Activated naive CD4-positive, alpha-beta T cell treated with anti-CD3 and anti-CD28 coated beads, Interleukin-2, amount 50 U/mL, for 72 hours (primary cell): Measurements from ENCODE around the gene PSKH1. TPM values are rescaled to one million over a fixed set of nuclear protein-coding genes. Genes with fewer than 3 reads are reported as not detected.

ENCODE experiments used
- ATAC-seq, 2 donors: fragments of 150-1000 bp; cut with Tn5 transposase; 2 replicates each; pipeline ENCODE4 v1.10.0; 2021; ENCODE audit warnings: mild to moderate bottlenecking in 2 of 2, moderate library complexity in 2 of 2
- DNase-seq, 2 donors: peaks; one replicate each; pipeline ENCODE4 v3.0.0; 2021 to 2022; ENCODE audit warnings: low spot score in 2 of 2
- H3K27ac Mint-ChIP-seq, 2 donors: one replicate each; pipeline ENCODE4 v1.8.0; 2022; ENCODE audit warnings: mild to moderate bottlenecking in 2 of 2, mixed read lengths in 2 of 2
- H3K36me3 Mint-ChIP-seq, 2 donors: one replicate each; pipeline ENCODE4 v1.8.0; 2022; ENCODE audit warnings: mixed read lengths in 2 of 2
- H3K9me3 Mint-ChIP-seq, 2 donors: one replicate each; pipeline ENCODE4 v1.8.0; 2022; ENCODE audit warnings: mixed read lengths in 2 of 2
- total RNA-seq, 2 donors: library from RNA; stranded (reverse); gene quantifications; one replicate each; pipeline ENCODE4 v1.2.3, GENCODE V29; 2022

Gene PSKH1
- total RNA-seq, 2 donors from 2014 or later = 3.5 to 11.6 TPM

DNA sequence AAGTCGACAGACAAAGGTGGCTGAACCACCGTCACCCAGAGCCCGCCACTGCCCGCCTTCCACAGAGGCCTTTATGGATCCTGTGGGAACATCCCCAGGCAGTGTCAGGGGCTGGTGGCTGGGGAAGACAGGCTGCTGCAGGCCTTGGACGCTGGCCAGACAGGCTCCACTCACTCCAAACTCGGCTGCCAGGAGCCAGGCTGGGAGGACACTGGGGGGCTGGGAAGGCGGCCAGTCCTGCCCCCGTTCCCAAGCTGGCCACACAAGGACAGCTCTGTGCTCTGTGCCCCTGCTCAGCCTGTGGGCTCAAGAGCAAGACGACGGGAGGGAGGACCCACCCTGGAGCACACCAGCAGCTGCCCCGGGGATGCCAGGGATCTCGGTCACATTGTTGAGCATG, 58.4 kb downstream of the PSKH1 start:
- peak overlapping the region; percentile 24 to 64 for H3K27ac Mint-ChIP-seq
- H3K36me3 Mint-ChIP-seq = peaks cover 0 to 4% of the 10 kb centered on the region in 2 donors
- ATAC-seq = no peak
- H3K9me3 Mint-ChIP-seq = no peaks in the 10 kb centered on the region
- no peak for DNase-seq

GRCh38 chr16:67953641-67954375, 60.8 kb downstream of the PSKH1 start:
- ATAC-seq = no peak
- peak overlapping the region in 1 of 2 donors; percentile 41 for H3K27ac Mint-ChIP-seq
- peaks cover 0 to 4% of the 10 kb centered on the region in 2 donors for H3K36me3 Mint-ChIP-seq
- no peak for DNase-seq
- no peaks in the 10 kb centered on the region for H3K9me3 Mint-ChIP-seq

- DNase-seq (no peak), ATAC-seq (no peak)
- Mint-ChIP-seq H3K36me3 (peaks cover 0 to 4% of the 10 kb centered on the region in 2 donors), H3K9me3 (no peaks in the 10 kb centered on the region), H3K27ac (no peak overlapping the region)
Observed at GRCh38 chr16:67954421-67955196, 61.6 kb downstream of the PSKH1 start.

DNA sequence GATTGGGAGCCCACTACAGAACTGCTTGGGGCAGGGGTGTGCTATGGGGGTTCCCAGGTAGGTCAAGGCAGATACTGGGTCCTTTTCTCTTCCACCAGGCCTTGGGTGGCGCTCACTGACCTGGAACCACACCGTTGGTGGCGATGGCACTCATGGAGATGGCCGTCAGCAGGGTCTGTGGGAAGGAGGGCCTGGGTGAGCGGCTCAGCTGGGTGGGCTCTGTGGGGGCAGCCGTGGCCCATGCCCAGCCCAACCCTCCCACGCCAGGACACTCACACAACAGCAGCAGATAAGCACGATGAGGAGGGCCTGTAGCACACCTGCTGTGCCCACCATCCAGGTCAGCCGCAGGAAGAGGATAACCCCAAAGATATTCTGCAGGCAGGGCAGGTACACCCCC, 64.6 kb downstream of the PSKH1 start:
- no peak for DNase-seq
- Mint-ChIP-seq H3K9me3 (no peaks in the 10 kb centered on the region), H3K27ac (no peak overlapping the region), H3K36me3 (peaks cover 5 to 6% of the 10 kb centered on the region in 2 donors)
- no peak for ATAC-seq

DNA sequence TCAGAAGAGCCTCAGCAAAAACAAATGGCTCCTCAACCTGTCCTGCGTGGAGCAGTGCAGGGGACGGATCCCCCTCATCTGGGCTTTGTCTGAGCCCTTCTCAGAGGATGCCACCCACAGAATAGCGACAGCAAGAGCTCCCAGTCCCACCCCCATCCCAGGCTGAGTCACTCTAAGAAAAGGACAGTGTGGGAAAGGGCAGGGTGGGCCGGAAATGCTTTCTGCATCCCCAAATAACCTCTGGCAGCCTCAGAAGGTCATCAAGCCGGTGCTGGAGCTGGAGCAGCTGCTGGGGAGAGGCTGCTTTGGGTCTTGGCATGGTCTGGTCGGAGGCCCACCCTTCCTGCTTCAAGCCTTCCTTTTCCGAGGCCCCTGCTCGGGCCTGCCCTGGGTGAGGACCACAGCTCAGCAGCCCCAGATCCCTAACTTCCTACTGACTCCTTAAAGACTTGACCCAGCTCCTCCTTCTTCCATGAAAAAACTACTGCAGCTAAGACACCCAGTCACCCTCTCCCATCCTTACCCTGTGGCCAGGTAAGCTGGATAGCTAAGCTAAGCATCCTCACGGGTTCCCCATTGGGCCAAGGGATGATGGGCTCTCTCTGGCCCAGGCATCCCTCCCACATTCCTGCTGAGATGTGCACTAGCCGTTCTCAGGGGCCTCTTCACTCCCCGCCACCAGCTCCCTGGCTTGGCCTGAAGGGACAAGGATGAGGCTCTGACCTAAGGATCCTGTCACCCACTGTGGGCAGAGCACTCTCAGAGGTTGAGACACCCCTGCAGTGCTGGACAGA, 66.7 kb downstream of the PSKH1 start:
- peak overlapping the region; percentile 2 to 27 for H3K27ac Mint-ChIP-seq
- DNase-seq (no peak), ATAC-seq (no peak)
- H3K36me3 Mint-ChIP-seq = peaks cover 9 to 10% of the 10 kb centered on the region in 2 donors
- H3K9me3 Mint-ChIP-seq = no peaks in the 10 kb centered on the region

DNA sequence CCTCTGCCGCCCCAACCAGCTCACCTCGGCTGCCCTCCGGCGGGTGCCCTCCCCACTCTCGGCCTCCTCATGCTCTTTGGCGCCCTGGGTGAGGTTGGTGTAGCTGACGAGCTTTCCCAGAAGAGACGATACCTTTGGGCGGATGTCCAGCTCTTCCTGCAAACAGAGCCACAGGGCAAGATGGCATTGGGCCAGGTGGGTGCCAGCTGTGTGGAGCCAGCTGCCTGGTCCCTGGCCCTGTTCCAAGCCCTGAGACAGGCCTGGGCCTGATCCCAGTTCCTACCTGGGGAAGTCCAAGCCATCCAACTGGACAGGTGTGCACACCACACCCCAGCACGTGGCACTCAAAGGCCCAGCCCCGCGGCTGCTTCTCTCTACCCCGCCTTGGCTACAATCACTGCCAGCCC, 68.5 kb downstream of the PSKH1 start:
- Mint-ChIP-seq H3K9me3 (no peaks in the 10 kb centered on the region), H3K27ac (no peak overlapping the region), H3K36me3 (peaks cover 9 to 10% of the 10 kb centered on the region in 2 donors)
- no peak for DNase-seq
- ATAC-seq = no peak

GRCh38 chr16:67962135-67962534, 69.1 kb downstream of the PSKH1 start:
- Mint-ChIP-seq H3K9me3 (no peaks in the 10 kb centered on the region), H3K27ac (no peak overlapping the region), H3K36me3 (peaks cover 9 to 13% of the 10 kb centered on the region in 2 donors)
- DNase-seq (no peak), ATAC-seq (no peak)

DNA sequence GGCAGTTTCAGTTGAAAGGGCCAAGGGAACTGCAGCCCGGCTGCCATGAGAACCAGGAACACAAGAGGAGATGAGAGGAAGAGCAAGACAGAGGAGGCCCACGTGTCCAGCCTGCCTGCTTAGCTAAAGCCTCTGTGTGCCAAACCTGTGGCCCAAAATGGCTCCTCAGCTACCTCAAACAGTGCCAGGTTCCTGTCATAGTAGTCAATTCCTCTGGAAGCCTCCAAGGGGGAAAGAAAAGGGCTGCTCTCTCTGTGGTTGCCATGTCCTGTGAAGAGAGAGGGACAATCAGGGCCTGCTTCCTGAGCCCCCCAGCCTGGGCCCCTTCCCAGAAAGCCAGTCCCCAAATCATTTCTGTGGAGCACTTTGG, 70.2 kb downstream of the PSKH1 start:
- ATAC-seq (no peak), DNase-seq (no peak)
- H3K36me3 Mint-ChIP-seq = peaks cover 18 to 22% of the 10 kb centered on the region in 2 donors
- H3K27ac Mint-ChIP-seq = no peak overlapping the region
- no peaks in the 10 kb centered on the region for H3K9me3 Mint-ChIP-seq

DNA sequence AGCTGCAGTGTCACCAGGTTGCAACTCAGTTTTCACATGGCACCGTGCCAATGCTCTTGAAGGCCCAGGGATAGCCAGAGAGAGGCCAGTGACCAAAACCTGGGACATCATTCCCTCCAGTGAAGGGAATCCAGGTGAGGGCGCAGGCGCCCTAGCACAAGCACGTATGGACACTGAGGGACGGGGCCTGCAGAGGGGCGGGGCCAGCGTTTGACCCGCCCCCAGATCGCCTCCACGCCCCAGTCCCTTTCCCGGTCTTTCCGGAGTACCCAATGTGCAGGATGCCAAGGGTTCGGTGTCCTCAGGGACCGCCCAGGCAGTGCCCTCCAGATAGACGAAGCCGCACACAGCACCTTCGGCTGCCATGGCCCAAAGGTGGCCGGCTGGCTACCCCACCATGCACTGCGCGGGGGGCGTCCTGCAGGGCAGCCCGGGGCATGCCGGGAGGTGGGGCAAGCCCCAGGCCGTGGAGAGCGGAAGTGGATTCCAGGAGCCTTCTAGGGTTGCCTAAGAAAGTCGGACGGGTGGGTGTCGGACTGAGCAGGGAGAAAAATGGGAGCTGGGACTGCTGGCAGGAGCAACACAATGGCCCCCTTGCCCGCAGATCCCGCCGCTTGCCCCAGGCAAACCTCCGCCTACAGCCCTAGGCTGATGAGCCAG, 70.7 kb downstream of the PSKH1 start:
- Mint-ChIP-seq H3K27ac (no peak overlapping the region), H3K9me3 (no peaks in the 10 kb centered on the region), H3K36me3 (peaks cover 18 to 22% of the 10 kb centered on the region in 2 donors)
- no peak for DNase-seq
- no peak for ATAC-seq

GRCh38 chr16:67964477-67965131, 71.5 kb downstream of the PSKH1 start:
- H3K27ac Mint-ChIP-seq = no peak overlapping the region
- H3K36me3 Mint-ChIP-seq = peaks cover 18 to 22% of the 10 kb centered on the region in 2 donors
- no peaks in the 10 kb centered on the region for H3K9me3 Mint-ChIP-seq
- ATAC-seq (no peak), DNase-seq (no peak)

GRCh38 chr16:67965668-67966548, 72.9 kb downstream of the PSKH1 start:
- no peak for ATAC-seq
- Mint-ChIP-seq H3K9me3 (no peaks in the 10 kb centered on the region), H3K36me3 (peaks cover 17 to 18% of the 10 kb centered on the region in 2 donors), H3K27ac (peak overlapping the region in 1 of 2 donors; percentile 86)
- DNase-seq = no peak

DNA sequence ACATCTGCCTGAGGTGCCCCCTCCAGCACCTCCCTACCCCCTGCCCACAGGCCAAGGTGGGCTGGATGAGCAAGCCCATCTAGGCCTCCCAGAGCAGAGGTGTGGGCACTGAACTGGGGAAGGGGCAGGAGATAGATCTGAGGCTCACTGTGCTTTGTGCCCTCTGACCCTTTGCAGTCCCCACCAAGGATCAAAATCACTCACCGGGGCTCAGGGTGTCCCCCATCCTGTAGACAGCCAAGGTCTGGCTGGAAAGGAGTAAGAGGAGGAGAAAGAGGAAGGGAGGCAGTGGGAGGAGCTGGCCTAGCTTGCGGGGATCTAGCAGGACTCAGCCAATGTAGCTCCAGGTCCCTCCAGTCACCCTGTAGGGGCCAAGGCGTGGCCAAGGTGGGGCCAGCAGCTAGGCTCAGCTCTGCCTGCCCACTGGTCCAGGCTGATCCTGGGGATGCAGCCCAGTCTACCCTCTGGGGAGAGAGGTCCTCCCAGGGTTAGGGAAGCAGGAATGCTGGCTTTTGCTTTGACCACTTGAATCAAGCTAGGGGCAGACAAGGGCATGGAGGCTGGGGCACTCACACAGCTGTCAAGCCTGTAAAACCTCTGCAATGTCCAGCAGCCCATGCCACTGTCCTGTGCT, 73.6 kb downstream of the PSKH1 start:
- no peaks in the 10 kb centered on the region for H3K9me3 Mint-ChIP-seq
- no peak for DNase-seq
- H3K36me3 Mint-ChIP-seq = peaks cover 17 to 18% of the 10 kb centered on the region in 2 donors
- no peak for ATAC-seq
- peak overlapping the region in 1 of 2 donors; percentile 86 for H3K27ac Mint-ChIP-seq

GRCh38 chr16:67967183-67967957, 74.3 kb downstream of the PSKH1 start:
- H3K36me3 Mint-ChIP-seq = peaks cover 14 to 17% of the 10 kb centered on the region in 2 donors
- DNase-seq (peak in 1 of 2 donors; percentile 27), ATAC-seq (peak in 1 of 2 donors; percentile 52)
- no peaks in the 10 kb centered on the region for H3K9me3 Mint-ChIP-seq
- peak overlapping the region; percentile 86 to 99 for H3K27ac Mint-ChIP-seq

DNA sequence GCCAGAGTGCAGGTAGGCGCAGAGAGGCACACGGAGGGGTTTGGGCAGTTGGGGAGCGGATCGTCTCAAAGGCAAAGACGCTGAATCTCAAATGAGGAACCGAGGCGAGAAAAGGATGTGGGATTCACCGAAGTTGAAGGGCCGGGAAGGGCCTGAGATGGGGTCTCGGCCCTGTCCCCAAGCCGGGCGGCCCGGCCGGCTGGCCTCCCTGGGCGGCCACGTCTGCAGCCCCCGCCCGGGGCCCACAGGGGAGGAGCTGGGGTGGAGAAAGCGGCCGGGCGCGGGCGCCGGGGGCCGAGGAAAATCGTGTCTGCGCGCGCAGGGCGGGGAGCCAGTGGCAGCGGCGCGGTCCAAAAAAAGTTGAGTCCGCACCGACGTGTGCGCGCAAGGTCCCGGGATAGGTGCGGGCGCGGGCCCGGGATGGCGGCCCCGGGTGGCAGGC, 74.9 kb downstream of the PSKH1 start:
- Mint-ChIP-seq H3K9me3 (no peaks in the 10 kb centered on the region), H3K27ac (peak overlapping the region; percentile 86 to 99), H3K36me3 (peaks cover 9 to 13% of the 10 kb centered on the region in 2 donors)
- peak; percentile 23 to 24 for ATAC-seq
- peak in 1 of 2 donors; percentile 42 for DNase-seq
